K562 (cell line): ENCODE results near the gene HK1. TPM values are rescaled to one million over a fixed set of nuclear protein-coding genes. Genes with fewer than 3 reads are reported as not detected.

Source experiments
- ARHGAP35 ChIP-seq: fragments of 450-650 bp; IDR thresholded peaks from 2 replicates; pipeline ENCODE4 v1.6.1; 2018; ENCODE audit not compliant: partially characterized antibody
- CGGBP1 ChIP-seq: fragments of 250-450 bp; sonication (Bioruptor Pico); IDR thresholded peaks from 2 replicates; pipeline ENCODE4 v1.9.0; 2021; ENCODE audit warnings: mild to moderate bottlenecking
- CHD4 ChIP-seq: fragments of 200-600 bp; sonication (generic); IDR thresholded peaks from 3 replicates; pipeline ENCODE4 v1.6.1; 2012; ENCODE audit warnings: low read depth, mild to moderate bottlenecking, mixed read lengths, low read length, inconsistent platforms; ENCODE audit not compliant: insufficient read depth, insufficient replicate concordance, poor library complexity, severe bottlenecking
- CREB3 ChIP-seq: fragments of 450-650 bp; conservative IDR thresholded peaks from 2 replicates; pipeline ENCODE4 v1.6.1; 2016; ENCODE audit warnings: missing genetic modification characterization, low read depth, mild to moderate bottlenecking, missing compliant biosample characterization, moderate library complexity
- E2F4 ChIP-seq: sonication (generic); formaldehyde crosslinking; IDR thresholded peaks from 2 replicates; pipeline ENCODE4 v1.8.0; 2022; ENCODE audit warnings: mild to moderate bottlenecking, low read depth, missing genetic modification reagents
- FOXO4 ChIP-seq: fragments of 450-650 bp; formaldehyde crosslinking; IDR thresholded peaks from 2 replicates; pipeline ENCODE4 v1.4.0; 2020; ENCODE audit warnings: mild to moderate bottlenecking, moderate library complexity
- GTF2E2 ChIP-seq: fragments of 200-800 bp; sonication (Bioruptor generic); IDR thresholded peaks from 2 replicates; pipeline ENCODE4 v1.6.1; 2016; ENCODE audit warnings: missing genetic modification characterization, missing compliant biosample characterization
- HINFP ChIP-seq: fragments of 450-650 bp; conservative IDR thresholded peaks from 2 replicates; pipeline ENCODE4 v1.6.1; 2016; ENCODE audit warnings: missing genetic modification characterization, low read depth, mild to moderate bottlenecking, control low read depth, missing compliant biosample characterization
- HNRNPH1 ChIP-seq: fragments of 200-400 bp; formaldehyde crosslinking; optimal IDR thresholded peaks from 2 replicates; pipeline ENCODE3; 2017; ENCODE audit warnings: low read depth, mild to moderate bottlenecking, low read length, moderate library complexity
- NR1H2 ChIP-seq: sonication (generic); formaldehyde crosslinking; IDR thresholded peaks from 2 replicates; pipeline ENCODE4 v1.4.0; 2020; ENCODE audit warnings: mild to moderate bottlenecking, missing genetic modification reagents
- PHF21A ChIP-seq: fragments of 450-650 bp; IDR thresholded peaks from 2 replicates; pipeline ENCODE4 v1.6.1; 2017; ENCODE audit warnings: low read depth, borderline replicate concordance
- PURB ChIP-seq: sonication (generic); formaldehyde crosslinking; IDR thresholded peaks from 2 replicates; pipeline ENCODE4 v1.9.0; 2021; ENCODE audit warnings: low read depth, mild to moderate bottlenecking, missing genetic modification reagents
- TEAD1 ChIP-seq, 2 experiments: fragments of 450-650 bp in 1 of 2; sonication (generic) in 1 of 2; formaldehyde crosslinking; IDR thresholded peaks; 2 replicates each; pipeline versions ENCODE4 v1.4.0 to v1.8.0; 2020 to 2022; ENCODE audit warnings: mild to moderate bottlenecking in 2 of 2, missing genetic modification reagents in 1 of 2
- YY1 ChIP-seq, 3 experiments: IDR thresholded peaks; 2 replicates each; pipeline ENCODE4 v1.6.1; 2011; ENCODE audit warnings: low read length in 2 of 3, mild to moderate bottlenecking in 2 of 3, moderate library complexity in 2 of 3, borderline replicate concordance in 1 of 3, control low read depth in 1 of 3, low read depth in 1 of 3; ENCODE audit not compliant: insufficient read depth in 3 of 3, insufficient replicate concordance in 2 of 3, control insufficient read depth in 1 of 3, insufficient read length in 1 of 3; ENCODE audit errors: extremely low read depth in 1 of 3
- ZBTB12 ChIP-seq: fragments of 250-450 bp; sonication (Bioruptor Pico); IDR thresholded peaks from 2 replicates; pipeline ENCODE4 v1.4.0; 2020
- ZBTB33 ChIP-seq: sonication (generic); formaldehyde crosslinking; IDR thresholded peaks from 2 replicates; pipeline ENCODE4 v1.8.1; 2023; ENCODE audit warnings: mild to moderate bottlenecking, missing genetic modification reagents
- ZNF57 ChIP-seq: fragments of 450-650 bp; formaldehyde crosslinking; IDR thresholded peaks from 2 replicates; pipeline ENCODE4 v1.4.0; 2020; ENCODE audit warnings: mild to moderate bottlenecking, moderate library complexity
- ZNF589 ChIP-seq: fragments of 200-800 bp; sonication (Bioruptor generic); IDR thresholded peaks from 2 replicates; pipeline ENCODE4 v1.6.1; 2016; ENCODE audit warnings: low read depth, missing genetic modification characterization, missing compliant biosample characterization
- polyA plus RNA-seq, 8 experiments: library from polyadenylated mRNA; depleted of rRNA in 4 of 8; stranded (reverse) in 5 of 8; unstranded in 3 of 8; fragments of >200 nt; fragmentation: Nextera tagmentation in 2 of 8; fragmentation: Illumina TruSeq in 1 of 8; extraction: Ambion mirVana in 2 of 8; extraction: Trizol in 1 of 8; gene quantifications; 2 replicates each; pipeline versions ENCODE4 v1.2.1 to v1.2.3, GENCODE V29; 2011 to 2014; ENCODE audit warnings: inconsistent platforms in 1 of 8, missing spikeins in 1 of 8
- total RNA-seq, 7 experiments: library from RNA; depleted of rRNA in 6 of 7; stranded (reverse); fragments of >200 nt in 6 of 7; fragmentation: Illumina TruSeq in 2 of 7; extraction: Trizol in 2 of 7; gene quantifications; 2 replicates each; pipeline versions ENCODE4 v1.2.1 to v1.2.3, GENCODE V29; 2011 to 2021; ENCODE audit warnings: low replicate concordance in 1 of 7

The HK1 gene
- total and polyA plus RNA-seq, 9 of the 15 experiments (the other 6 are each of a cell fraction or from before 2014, with no cell fraction given): 29.2 to 444 (median 193) TPM

- TF ChIP-seq ZBTB12 (CRISPR knock-in tag) (no peak), FOXO4 (no peak), ZNF589 (CRISPR knock-in tag) (no peak), TEAD1 (CRISPR knock-in tag; IDR thresholded peaks at IDR 0.05) (peak in 1 of 2 experiments; percentile 68; a peak in 1 of 4 replicates), GTF2E2 (tag) (no peak), NR1H2 (no peak), PHF21A (0 out of 2 replicates have a peak, but pooled peaks have one; percentile 45), ZBTB33 (CRISPR knock-in tag) (no peak), YY1 (IDR thresholded peaks at IDR 0.05; ENCODE audit: borderline replicate concordance in 1 of 3, control insufficient read depth in 1 of 3, extremely low read depth in 1 of 3, insufficient read depth in 3 of 3, insufficient read length in 1 of 3, insufficient replicate concordance in 2 of 3, low read depth in 1 of 3, low read length in 2 of 3) (no peak), CGGBP1 (CRISPR knock-in tag) (no peak), CREB3 (no peak), E2F4 (CRISPR knock-in tag) (no peak), ARHGAP35 (no peak), HNRNPH1 (no peak), HINFP (tag) (no peak), ZNF57 (CRISPR knock-in tag) (no peak), PURB (CRISPR knock-in tag) (no peak), CHD4 (no peak)
Observed at GRCh38 chr10:69411476-69411875, 133.2 kb downstream of the HK1 start (continued).
